ENCODE data around the gene IQCK.

IQCK gene

DNA sequence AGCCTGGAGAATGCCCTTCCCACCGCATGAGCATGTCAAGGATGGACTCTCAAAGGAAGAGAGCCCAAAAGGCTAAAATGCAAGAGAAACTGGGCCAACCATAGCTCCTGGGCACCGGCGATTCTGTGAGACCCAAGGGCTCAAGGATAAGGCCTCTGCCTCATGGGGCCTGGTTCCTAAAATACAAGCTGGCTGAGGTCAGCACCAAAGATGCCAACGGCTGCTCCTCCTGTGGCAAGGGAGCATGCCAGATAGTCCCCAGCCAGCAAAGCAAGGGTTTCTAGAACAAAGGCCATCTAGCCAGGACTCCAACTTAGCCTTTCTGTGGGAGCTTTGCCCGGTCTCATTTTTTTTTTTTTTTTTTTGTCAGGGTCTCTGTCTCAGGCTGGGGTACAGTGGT lies 146.5 kb downstream of the IQCK start:
- no peak for DNase-seq

DNA sequence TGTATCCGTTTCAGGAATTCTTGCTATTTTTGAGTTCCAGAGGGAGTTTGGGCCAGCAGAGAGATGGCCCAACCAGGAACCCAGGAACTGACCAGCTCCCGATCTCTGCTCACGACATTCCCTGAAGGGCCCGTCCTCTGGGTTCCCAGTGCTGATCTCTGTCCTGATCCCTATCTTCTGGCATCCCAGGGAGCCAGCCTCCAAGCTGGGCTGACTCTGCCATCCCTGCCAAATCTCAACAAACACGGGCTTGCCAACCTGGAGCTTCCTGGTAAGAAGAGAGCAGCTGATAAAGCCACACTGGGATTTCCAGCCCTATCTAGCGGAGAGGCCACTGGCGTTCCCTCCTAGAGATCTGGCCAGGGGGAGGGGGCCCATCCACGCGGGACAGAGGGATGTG lies 150.3 kb downstream of the IQCK start:
- no peak for DNase-seq

DNA sequence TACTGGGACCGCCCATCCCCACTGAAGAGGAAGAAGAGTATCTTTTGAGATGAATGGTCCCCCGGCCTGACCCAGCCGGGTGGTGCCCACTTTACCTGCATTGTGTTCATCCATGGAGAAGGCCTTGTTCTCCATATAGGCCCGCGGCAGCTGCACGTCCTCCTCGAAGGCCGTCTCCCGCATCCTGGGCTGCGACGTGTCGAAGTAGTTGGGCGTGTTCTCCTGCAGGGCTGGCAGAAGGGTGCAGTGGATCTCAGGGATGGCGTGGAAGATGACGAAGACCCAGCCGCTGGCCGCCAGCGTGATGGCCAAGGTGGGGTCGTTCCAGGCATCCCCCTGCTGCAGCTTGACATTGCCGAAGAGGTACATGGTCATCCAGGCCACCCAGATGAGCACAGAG lies 153.7 kb downstream of the IQCK start:
- no peak for DNase-seq

DNA sequence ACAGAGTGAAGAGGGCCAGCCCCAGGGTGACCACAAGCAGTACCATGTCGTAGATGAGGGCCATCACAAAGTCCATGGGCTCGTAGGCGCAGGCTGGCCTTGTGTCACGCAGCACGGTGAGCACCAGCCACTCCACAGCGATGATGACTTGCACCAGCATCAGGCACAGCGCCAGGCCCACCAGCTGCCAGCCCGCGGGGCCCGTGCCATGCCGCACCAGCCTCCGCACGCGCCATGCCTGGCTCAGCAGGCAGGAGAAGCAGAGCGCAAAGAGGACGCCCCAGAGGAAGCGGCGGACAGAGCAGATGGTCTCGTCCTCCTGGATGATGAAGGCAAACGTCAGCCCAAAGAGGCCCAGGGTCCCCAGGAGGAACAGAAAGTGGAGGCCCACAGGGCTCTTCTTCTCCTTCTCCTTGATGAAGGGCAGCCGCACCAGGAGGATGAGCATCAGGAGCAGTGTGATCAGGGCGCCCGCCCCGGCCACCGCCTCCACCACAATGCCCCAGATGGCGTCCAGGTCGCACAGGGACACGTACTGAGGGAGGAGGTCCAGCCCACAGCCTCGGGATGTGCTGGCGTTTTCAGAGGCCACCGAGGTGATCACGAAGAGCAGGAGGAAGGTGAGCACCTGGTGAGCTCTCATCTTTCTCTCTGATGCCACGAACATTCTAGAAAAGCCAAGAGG lies 154.2 kb downstream of the IQCK start:
- no peak for DNase-seq

DNA sequence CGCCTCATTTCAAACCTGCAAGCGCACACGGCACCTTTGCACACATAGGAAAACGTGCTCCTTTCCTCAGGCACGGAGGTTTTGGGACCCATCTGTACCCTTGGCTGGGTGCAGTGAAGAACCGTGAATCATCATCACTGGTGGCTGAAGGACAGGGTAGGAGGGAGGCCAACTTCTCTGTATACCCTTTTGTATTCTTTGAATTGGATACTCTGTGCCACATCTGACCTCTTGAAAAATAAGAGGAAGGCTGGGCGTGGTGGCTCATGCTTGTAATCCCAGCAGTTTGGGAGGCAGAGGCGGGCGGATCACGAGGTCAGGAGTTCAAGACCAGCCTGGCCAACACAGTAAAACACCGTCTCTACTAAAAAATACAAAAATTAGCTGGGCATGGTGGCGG lies 154.9 kb downstream of the IQCK start:
- DNase-seq = no peak

DNA sequence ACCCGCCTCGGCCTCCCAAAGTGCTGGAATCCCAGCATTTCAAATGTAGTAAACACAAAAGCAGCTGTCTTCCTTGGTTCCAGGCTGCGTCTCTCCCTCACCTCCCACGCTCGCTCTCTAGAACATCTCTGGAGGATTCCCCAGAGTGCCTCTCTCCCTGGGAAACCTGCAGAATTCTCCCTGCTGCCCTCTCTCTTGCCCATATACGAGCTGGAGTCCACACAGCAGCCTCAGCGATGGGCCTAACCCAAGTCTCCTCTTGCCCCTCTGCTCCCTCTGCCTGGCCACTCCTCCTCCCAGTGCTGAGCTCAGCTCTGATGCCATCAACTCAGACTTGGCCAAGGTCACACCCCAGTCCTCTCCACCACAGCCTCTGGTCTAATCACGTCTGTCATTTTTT lies 156.0 kb downstream of the IQCK start:
- DNase-seq = no peak

- DNase-seq = no peak
Observed at GRCh38 chr16:19874851-19875546, 156.9 kb downstream of the IQCK start.

DNA sequence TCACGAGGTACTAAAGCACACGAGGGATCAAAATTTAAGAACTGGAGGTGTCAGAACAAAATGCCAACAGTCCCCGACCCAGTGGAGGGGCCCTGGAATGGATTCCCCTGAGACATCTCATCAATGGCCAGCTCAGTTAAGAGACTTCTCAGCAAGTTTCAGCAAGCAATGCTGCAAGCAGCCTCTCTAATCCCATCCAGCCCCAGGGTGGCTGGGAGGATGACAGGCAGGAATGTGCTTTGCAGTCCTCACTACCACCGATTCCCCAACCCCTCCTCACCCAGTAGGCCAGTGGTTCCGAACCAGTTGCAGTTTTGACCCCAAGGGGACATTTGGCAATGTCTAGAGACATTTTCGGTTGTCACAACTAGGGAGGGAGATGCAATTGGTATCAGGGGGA lies 157.8 kb downstream of the IQCK start:
- DNase-seq = no peak

GRCh38 chr16:19876501-19877059 lies 158.5 kb downstream of the IQCK start:
- no peak for DNase-seq

DNA sequence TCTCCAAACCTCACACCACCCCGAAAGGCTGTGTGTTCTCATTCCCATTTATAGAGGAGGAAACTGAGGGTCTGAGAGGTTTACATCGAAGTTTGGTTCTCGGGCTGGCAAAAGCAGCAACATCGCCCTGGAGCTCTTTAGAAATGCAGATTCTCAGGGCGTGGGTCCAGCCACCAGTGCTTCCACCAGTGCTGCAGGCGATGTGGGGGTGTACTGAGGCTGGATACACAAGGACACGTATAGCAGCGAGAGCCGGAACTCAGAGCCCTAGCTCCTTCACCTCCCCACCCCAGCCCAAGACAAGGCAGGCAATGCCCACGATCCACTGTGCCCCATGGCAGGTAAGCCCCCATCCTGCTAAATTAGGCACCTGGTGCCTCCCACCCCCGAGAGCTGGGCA lies 160.7 kb downstream of the IQCK start:
- no peak for DNase-seq

DNA sequence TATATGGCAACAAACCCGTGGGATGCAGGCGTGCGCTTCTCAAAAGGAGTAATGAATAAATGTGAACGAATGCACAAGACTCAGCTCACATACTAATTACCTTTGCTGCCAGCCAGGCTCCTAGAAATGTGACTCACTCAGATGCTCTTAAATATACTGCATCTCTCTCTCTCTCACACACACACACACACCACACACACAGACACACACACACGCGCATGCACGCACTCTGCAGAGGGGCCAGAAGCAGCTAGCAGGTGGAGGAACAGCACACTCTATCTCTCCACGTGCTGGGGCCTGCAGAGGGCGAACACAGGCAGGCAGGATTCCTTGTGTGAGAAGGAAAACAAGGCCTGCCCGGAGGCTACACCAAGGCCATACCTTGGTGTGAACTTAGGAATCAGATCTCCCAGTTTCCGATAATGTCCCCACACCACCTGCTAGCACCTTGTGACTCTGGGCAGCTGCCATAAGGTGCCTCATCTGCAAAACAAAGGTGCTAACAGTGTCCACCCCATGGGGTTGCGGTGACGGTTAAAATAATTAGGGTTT lies 161.2 kb downstream of the IQCK start:
- DNase-seq = no peak

DNA sequence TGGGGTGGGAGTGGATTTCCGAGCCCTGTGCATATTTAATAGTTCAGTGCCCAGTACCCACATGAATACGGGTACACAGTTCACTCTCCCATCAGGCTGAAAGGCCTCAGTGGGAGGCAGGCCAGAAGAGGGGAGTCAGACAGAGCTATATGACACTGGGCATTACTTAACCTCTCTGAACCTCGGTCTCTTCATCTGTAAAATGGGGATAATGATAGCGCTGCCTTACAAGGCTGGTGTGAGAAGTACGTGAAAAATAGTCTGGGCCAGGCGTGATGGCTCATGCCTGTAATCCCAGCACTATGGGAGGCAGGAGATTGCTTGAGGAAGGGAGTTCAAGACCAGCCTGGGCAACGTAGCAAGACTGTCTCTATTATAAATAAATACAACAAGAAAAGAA lies 163.0 kb downstream of the IQCK start:
- no peak for DNase-seq

- no peak for DNase-seq
Observed at GRCh38 chr16:19881783-19882182, 163.7 kb downstream of the IQCK start.

DNA sequence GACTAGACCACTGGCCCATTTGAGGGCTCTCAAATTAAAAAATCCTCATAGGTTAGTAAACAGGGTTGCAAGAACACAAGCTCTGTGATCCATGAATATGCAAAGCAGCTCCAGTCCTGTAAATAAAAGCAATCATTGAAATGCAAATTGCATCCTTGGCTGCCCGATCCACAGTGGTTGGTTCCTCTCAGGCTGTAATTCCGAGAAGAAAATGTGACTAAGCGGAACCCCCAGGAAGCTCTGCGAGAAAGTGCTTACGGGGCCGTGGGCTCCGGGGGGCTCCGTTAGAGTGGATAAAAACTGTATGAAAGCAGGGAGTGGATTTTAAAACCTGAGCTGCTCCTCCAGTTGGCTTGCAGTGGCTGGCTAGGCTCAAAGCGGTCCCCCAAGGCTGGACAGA lies 164.1 kb downstream of the IQCK start:
- no peak for DNase-seq

GRCh38 chr16:19882646-19883045 lies 164.6 kb downstream of the IQCK start:
- DNase-seq = no peak

- DNase-seq = no peak
Observed at GRCh38 chr16:19883296-19883965, 165.4 kb downstream of the IQCK start.

DNA sequence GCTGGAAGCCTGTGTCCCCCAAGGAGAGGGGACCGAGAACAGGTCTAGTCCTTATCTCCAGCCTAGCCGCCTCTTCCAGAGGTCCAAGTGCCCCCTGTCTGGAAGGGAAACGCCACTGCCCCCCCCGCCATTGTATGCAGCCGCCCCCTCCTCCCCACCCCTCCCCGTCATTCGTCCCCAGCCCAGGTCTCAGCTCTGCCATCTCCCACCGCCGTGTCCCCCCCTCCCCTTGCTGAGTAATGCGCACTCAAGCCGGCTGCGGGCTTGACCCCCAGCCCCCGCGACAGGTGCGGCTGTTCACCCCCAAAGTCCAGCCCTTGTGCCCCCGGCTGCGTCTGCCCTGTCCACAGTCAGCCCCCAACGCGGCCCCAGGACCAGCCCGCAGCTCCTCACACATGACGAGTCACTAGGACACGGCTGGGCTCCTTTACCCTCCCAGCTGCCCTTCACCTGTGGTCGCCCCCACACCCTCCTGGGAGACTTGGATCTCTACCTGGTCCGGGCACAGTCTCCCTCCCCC lies 166.0 kb downstream of the IQCK start:
- DNase-seq = no peak

GRCh38 chr16:19884611-19885450 lies 166.8 kb downstream of the IQCK start, which contains the start of gene GPRC5B:
GPRC5B (minus strand) TSS chr16:19884848; CDS start chr16:19872845, 12,003 bp downstream.
- DNase-seq = peak; percentile 22 to 58 (median 31)

- peak in 1 of 5 donors; percentile 2 for DNase-seq
Observed at GRCh38 chr16:19885451-19886072, 167.5 kb downstream of the IQCK start.

GRCh38 chr16:19886073-19886941 lies 168.2 kb downstream of the IQCK start:
- DNase-seq = peak; percentile 35 to 75 (median 61)

- DNase-seq = no peak
Observed at GRCh38 chr16:19888834-19889233, 170.8 kb downstream of the IQCK start.

All from T-helper 1 cell (primary cell).